Stimulated activated naive B cell treated with anti-CD40 and anti-IgM and Interleukin-4, amounts not matched to agents 10 μg/mL and 1 μg/mL and 100 μg/mL, for 72 hours (primary cell): ENCODE measurements around the gene TGIF2.
"Not testable (repeated sequence)": the region's sequence is repeated elsewhere in the genome, so short reads cannot be mapped to it uniquely, and the experiment has no call there.

ENCODE experiments used
- ATAC-seq, 2 donors: fragments of 150-1000 bp; cut with Tn5 transposase; replicated peaks; 2 replicates each; pipeline ENCODE4 v1.10.0; 2021; ENCODE audit warnings: moderate library complexity in 1 of 2
- DNase-seq: peaks from one replicate; pipeline ENCODE4 v3.0.0; 2021
- H3K27ac Mint-ChIP-seq: one replicate; pipeline ENCODE4 v1.8.0; 2022; ENCODE audit warnings: mild to moderate bottlenecking, mixed read lengths
- H3K27me3 Mint-ChIP-seq, 2 donors: one replicate each; pipeline ENCODE4 v1.8.0; 2022; ENCODE audit warnings: mixed read lengths in 2 of 2
- H3K36me3 Mint-ChIP-seq, 2 donors: one replicate each; pipeline ENCODE4 v1.8.0; 2022; ENCODE audit warnings: mixed read lengths in 2 of 2, mild to moderate bottlenecking in 1 of 2
- H3K4me1 Mint-ChIP-seq, 2 donors: one replicate each; pipeline ENCODE4 v1.8.0; 2022; ENCODE audit warnings: mixed read lengths in 2 of 2, mild to moderate bottlenecking in 1 of 2
- H3K4me3 Mint-ChIP-seq, 2 donors: one replicate each; pipeline ENCODE4 v1.8.0; 2022; ENCODE audit warnings: mild to moderate bottlenecking in 2 of 2, mixed read lengths in 2 of 2, moderate library complexity in 1 of 2
- H3K9me3 Mint-ChIP-seq, 2 donors: one replicate each; pipeline ENCODE4 v1.8.0; 2022; ENCODE audit warnings: mixed read lengths in 2 of 2, mild to moderate bottlenecking in 1 of 2

Gene TGIF2

DNA sequence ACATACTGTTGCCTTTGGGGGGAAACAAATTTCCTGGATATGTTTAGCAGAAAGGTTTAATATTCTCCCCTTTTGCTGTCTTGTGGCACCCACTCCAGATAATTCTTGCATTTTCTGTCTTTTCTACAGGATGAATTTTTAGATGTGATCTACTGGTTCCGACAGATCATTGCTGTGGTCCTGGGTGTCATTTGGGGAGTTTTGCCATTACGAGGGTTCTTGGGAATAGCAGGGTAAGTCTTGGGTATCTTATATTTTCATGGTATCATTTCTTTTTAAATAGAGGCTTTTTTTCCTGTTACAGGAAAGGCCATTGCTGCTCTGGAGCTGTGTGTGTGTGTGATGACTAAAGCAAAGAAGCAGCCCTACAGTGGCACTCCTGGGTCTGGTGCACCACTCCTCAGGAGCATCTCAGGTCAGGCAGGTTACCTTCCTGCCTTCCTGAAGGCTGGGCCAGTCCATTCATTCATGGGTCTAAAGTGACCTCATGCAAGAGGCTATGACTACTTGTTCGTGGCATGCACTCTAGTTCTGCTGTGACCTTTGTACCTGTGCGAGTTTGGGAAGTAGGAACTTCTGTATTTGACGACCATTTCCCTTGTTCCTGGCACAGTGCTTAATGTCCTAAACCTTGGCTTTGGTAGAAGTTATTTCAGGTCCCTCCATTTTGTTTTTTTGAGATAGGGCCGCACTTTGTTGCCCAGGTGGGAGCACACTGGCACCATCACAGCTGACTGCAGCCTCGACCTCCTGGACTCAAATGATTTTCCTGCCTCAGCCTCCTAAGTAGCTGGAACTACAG is 34.4 kb downstream of the TGIF2 start:
- ATAC-seq = no peak
- DNase-seq = no peak
- Mint-ChIP-seq H3K27ac (peak overlapping the region; percentile 37), H3K27me3 (no peaks in the 10 kb centered on the region), H3K4me1 (peaks cover 20 to 35% of the 10 kb centered on the region in 2 donors), H3K36me3 (peaks cover 14 to 29% of the 10 kb centered on the region in 2 donors), H3K9me3 (no peaks in the 10 kb centered on the region), H3K4me3 (peak overlapping the region; percentile 99 to 100)

GRCh38 chr20:36608388-36608728 is 35.0 kb downstream of the TGIF2 start:
- peaks cover 16 to 34% of the 10 kb centered on the region in 2 donors for H3K36me3 Mint-ChIP-seq
- not testable (repeated sequence) for DNase-seq, H3K27ac Mint-ChIP-seq, ATAC-seq, H3K27me3 Mint-ChIP-seq, H3K4me3 Mint-ChIP-seq, H3K9me3 Mint-ChIP-seq
- H3K4me1 Mint-ChIP-seq = peaks cover 20 to 35% of the 10 kb centered on the region in 2 donors

GRCh38 chr20:36611625-36612024 is 38.2 kb downstream of the TGIF2 start:
- Mint-ChIP-seq H3K4me1 (peaks cover 11 to 15% of the 10 kb centered on the region in 2 donors), H3K9me3 (no peaks in the 10 kb centered on the region), H3K4me3 (no peak overlapping the region), H3K27ac (no peak overlapping the region), H3K36me3 (peaks cover 27 to 53% of the 10 kb centered on the region in 2 donors), H3K27me3 (no peaks in the 10 kb centered on the region)
- DNase-seq (no peak), ATAC-seq (no peak)

DNA sequence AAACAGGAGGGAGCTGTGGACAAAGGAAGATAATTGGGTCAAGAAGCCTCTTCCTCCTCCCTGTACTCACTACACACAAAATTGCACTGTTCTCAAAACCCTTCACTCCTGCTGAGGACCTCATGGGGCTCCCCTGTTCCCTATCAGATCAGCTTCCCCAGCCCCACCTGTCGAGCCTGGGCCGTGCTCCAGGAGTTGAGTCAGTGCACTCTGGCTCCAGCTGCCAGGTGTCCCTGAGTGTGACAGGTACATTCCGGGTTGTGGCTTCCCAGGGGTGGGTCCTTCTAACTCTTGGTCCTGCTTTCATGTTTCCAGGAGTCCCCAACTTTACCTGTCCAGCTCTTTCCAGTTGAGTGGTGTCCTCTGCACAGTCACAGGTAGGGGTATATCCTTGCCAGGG is 40.6 kb downstream of the TGIF2 start:
- ATAC-seq (no peak), DNase-seq (no peak)
- Mint-ChIP-seq H3K9me3 (no peaks in the 10 kb centered on the region), H3K27ac (no peak overlapping the region), H3K27me3 (no peaks in the 10 kb centered on the region), H3K4me3 (no peak overlapping the region), H3K4me1 (peaks cover 0 to 2% of the 10 kb centered on the region in 2 donors), H3K36me3 (peaks cover 17 to 44% of the 10 kb centered on the region in 2 donors)

- H3K36me3 Mint-ChIP-seq = peaks cover 17 to 38% of the 10 kb centered on the region in 2 donors
- H3K27ac Mint-ChIP-seq = no peak overlapping the region
- ATAC-seq = no peak
Measured at GRCh38 chr20:36614781-36615557, 41.6 kb downstream of the TGIF2 start.

GRCh38 chr20:36620917-36621316 is 47.5 kb downstream of the TGIF2 start:
- Mint-ChIP-seq H3K36me3 (peaks cover 3 to 16% of the 10 kb centered on the region in 2 donors), H3K27me3 (no peaks in the 10 kb centered on the region), H3K4me3 (no peak overlapping the region), H3K27ac (peak overlapping the region; percentile 0), H3K4me1 (no peaks in the 10 kb centered on the region), H3K9me3 (no peaks in the 10 kb centered on the region)
- DNase-seq (no peak), ATAC-seq (no peak)

More at GRCh38 chr20:36614781-36615557, 41.6 kb downstream of the TGIF2 start:
- Mint-ChIP-seq H3K4me1 (peaks cover 0 to 2% of the 10 kb centered on the region in 2 donors), H3K27me3 (no peaks in the 10 kb centered on the region), H3K4me3 (no peak overlapping the region), H3K9me3 (no peaks in the 10 kb centered on the region)
- DNase-seq = no peak

GRCh38 chr20:36623444-36623843 is 50.0 kb downstream of the TGIF2 start:
- H3K27ac Mint-ChIP-seq = no peak overlapping the region

DNA sequence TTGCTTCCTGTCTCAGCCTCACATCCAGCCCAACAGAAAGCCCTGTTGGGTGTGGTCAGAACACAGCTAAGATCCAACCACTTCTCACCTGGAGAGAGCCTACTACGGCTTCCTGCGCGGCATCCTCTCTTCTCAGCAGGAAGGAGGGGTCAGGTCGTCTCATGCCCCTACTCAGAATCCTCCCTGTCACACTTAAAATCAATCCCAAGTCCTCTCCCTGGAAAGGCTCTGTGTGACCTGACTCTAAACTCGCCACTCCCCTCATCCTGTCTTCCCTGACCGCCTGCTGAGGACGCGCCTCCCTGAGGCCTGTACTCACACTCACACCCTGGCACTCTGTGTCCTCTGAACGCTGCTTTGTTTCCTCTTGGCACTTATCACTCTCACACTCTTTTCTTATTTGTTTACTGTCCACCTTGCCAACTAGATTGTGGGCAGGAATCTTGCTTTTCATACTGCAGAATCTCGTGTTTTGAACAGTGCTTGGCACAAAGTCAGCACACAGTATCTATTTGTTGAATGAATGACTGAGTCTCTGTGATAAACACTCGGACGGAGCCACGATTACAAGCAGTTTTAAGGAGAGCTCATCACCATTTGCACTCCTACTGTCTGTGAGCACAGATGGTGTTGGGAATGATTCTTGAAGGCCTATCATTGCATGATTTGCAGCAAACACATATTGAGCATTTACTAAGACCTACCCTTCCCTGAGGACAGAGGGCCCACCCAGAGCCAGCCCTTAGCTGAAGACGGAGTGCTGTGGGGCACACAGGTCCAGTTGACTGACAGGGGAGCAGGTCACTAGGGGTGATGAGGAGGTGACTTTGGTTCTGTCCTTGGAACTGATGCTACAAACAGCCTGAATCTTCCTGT is 50.9 kb downstream of the TGIF2 start:
- ATAC-seq (no peak), DNase-seq (no peak)
- Mint-ChIP-seq H3K27ac (no peak overlapping the region), H3K4me1 (no peaks in the 10 kb centered on the region), H3K9me3 (no peaks in the 10 kb centered on the region), H3K36me3 (peaks cover 3 to 16% of the 10 kb centered on the region in 2 donors), H3K4me3 (no peak overlapping the region), H3K27me3 (no peaks in the 10 kb centered on the region)

More at GRCh38 chr20:36623444-36623843, 50.0 kb downstream of the TGIF2 start:
- ATAC-seq (no peak), DNase-seq (no peak)
- no peaks in the 10 kb centered on the region for H3K9me3 Mint-ChIP-seq
- no peak overlapping the region for H3K4me3 Mint-ChIP-seq
- H3K27me3 Mint-ChIP-seq = no peaks in the 10 kb centered on the region
- H3K4me1 Mint-ChIP-seq = no peaks in the 10 kb centered on the region
- H3K36me3 Mint-ChIP-seq = peaks cover 3 to 16% of the 10 kb centered on the region in 2 donors

GRCh38 chr20:36624944-36625324 is 51.5 kb downstream of the TGIF2 start:
- no peaks in the 10 kb centered on the region for H3K27me3 Mint-ChIP-seq
- H3K9me3 Mint-ChIP-seq = no peaks in the 10 kb centered on the region
- DNase-seq (no peak), ATAC-seq (no peak)
- peak overlapping the region; percentile 75 for H3K27ac Mint-ChIP-seq
- no peak overlapping the region for H3K4me3 Mint-ChIP-seq
- peaks cover 3 to 16% of the 10 kb centered on the region in 2 donors for H3K36me3 Mint-ChIP-seq
- H3K4me1 Mint-ChIP-seq = peaks cover 3 to 6% of the 10 kb centered on the region in 2 donors

DNA sequence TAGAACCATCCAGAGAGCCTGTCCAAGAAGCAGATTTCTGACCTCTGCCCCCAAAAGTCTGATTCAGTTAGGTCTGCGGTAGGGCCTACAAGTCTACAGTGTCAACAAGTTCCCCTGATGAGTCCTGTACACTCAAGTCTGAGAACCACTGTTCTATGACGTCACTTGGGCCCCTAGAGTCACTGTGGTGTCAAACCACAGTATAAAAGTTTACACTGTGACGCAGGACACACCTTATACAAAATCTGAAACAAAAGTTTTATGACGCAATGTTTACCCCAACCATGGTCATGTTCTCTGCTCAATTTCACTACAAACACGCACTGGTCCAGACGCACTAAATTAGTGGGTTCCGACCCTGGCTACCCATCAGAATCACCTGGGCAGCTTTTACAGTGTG is 54.7 kb downstream of the TGIF2 start:
- Mint-ChIP-seq H3K4me1 (peaks cover 6 to 9% of the 10 kb centered on the region in 2 donors), H3K9me3 (no peaks in the 10 kb centered on the region), H3K36me3 (peaks cover 3 to 6% of the 10 kb centered on the region in 2 donors), H3K27me3 (no peaks in the 10 kb centered on the region), H3K27ac (no peak overlapping the region), H3K4me3 (no peak overlapping the region)
- DNase-seq (no peak), ATAC-seq (no peak)

DNA sequence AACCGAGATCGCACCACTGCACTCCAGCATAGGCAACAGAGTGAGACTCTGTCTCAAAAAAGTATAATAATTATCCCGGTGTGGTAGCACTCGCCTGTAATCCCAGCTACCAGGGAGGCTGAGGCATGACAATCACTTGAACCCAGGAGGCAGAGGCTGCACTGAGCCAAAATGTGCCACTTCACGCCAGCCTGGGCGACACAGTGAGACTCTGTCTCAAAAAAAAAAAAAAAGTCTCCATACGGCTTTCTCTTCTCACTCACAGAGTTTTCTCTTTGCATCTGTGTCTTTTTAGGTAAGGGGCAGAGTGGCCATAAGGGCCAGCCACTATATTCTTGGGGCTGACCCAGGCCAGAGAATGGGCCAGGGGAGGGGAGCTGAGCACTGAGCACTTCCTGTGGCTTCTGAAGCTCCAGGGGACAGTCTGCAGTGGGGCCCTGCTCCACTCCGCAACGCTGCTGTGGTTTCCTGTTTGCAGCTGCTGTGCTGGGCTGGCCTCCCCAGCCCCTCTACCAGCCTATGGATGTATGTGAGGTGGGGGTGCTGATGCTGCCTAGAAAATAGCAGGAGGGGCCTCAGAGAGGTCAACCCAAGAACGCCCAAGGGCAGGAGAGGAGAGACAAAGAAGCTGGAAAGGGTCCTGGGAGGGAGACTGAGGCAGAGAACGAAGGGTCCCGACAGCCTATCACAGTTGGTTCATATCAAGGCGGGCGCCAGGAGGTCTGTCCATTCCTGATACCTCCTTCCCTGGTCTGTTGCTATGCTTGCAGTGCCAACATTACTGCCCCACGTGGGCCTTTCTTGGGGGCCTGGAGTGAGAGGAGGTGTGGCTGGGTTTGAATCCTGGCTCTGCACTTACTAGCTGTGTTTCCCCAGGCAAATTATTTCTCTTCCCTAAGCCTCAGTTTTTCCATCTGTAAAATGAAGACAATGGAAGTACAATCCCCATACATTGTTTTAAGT is 56.6 kb downstream of the TGIF2 start:
- H3K4me1 Mint-ChIP-seq = peaks cover 6 to 9% of the 10 kb centered on the region in 2 donors
- no peaks in the 10 kb centered on the region for H3K36me3 Mint-ChIP-seq
- peak; percentile 83 to 92 for ATAC-seq
- H3K27ac Mint-ChIP-seq = peak overlapping the region; percentile 43
- no peak for DNase-seq
- no peaks in the 10 kb centered on the region for H3K9me3 Mint-ChIP-seq
- no peaks in the 10 kb centered on the region for H3K27me3 Mint-ChIP-seq
- no peak overlapping the region for H3K4me3 Mint-ChIP-seq

DNA sequence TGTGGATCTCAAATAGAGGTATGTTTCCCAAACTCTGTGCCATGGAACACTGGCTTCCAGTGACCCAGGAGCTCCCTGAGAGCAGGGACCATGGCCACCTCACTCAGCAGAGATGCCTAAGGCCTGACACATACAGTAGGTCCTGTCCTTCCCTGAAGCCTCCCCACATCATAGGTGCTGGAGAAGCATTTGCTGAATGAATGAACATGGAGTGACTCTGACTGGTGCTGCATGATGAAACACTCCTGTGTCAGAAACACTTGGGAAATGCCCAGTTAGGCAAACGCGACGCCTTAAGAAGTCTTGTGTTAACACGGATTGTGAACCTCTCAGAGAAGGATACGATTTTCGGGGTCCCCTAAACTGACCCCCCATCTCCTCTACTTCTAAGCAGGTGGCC is 58.2 kb downstream of the TGIF2 start:
- DNase-seq (no peak), ATAC-seq (no peak)
- no peaks in the 10 kb centered on the region for H3K27me3 Mint-ChIP-seq
- H3K27ac Mint-ChIP-seq = no peak overlapping the region
- no peaks in the 10 kb centered on the region for H3K9me3 Mint-ChIP-seq
- peaks cover 6 to 9% of the 10 kb centered on the region in 2 donors for H3K4me1 Mint-ChIP-seq
- no peak overlapping the region for H3K4me3 Mint-ChIP-seq
- no peaks in the 10 kb centered on the region for H3K36me3 Mint-ChIP-seq

GRCh38 chr20:36632147-36632486 is 58.7 kb downstream of the TGIF2 start:
- no peak overlapping the region for H3K4me3 Mint-ChIP-seq
- no peaks in the 10 kb centered on the region for H3K27me3 Mint-ChIP-seq
- H3K27ac Mint-ChIP-seq = peak overlapping the region; percentile 3
- H3K36me3 Mint-ChIP-seq = no peaks in the 10 kb centered on the region
- H3K9me3 Mint-ChIP-seq = no peaks in the 10 kb centered on the region
- peaks cover 6 to 9% of the 10 kb centered on the region in 2 donors for H3K4me1 Mint-ChIP-seq
- no peak for DNase-seq
- no peak for ATAC-seq
